CD4-positive, alpha-beta T cell treated with Interleukin-17A for 4 hours (primary cell): ENCODE measurements around the gene DOLK.

ENCODE experiments used
- DNase-seq: peaks from one replicate; pipeline ENCODE4 v3.0.0-alpha.2; 2020; ENCODE audit warnings: mixed read lengths

Gene DOLK

DNA sequence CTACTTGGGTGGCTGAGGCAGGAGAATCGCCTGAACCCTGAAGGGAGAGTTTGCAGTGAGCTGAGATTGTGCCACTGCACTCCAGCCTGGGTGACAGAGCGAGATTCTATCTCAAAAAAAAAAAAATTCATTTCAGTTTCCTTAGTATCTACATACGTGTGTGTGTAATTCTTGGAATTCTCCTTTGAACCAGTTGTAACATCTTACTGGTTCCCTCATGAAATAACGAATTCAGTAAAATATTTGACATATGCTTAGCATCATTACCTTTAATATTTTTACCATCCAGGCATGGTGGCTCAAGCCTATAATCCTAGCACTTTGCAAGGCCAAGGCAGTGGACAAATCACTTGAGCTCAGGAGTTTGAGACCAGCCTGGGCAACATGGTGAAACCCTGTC is 17.8 kb downstream of the DOLK start:
- DNase-seq, result no peak

DNA sequence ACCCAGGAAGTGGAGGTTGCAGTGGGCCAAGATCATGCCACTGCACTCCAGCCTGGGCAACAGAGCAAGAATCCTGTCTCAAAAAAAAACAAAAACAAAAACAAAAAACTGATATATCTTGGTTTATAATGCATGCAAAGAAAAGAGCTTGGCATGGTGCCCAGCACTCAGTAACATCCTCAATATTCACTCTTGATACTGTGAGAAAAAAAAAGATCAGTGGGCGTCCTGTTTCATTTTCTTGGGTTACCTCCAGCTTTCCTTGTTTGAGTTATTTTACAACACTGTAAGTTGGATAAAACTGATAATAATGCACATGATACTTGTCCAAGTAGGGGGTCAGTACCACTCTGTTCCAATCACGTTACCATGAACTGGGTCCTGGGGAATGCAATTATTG is 18.8 kb downstream of the DOLK start:
- DNase-seq, result no peak

DNA sequence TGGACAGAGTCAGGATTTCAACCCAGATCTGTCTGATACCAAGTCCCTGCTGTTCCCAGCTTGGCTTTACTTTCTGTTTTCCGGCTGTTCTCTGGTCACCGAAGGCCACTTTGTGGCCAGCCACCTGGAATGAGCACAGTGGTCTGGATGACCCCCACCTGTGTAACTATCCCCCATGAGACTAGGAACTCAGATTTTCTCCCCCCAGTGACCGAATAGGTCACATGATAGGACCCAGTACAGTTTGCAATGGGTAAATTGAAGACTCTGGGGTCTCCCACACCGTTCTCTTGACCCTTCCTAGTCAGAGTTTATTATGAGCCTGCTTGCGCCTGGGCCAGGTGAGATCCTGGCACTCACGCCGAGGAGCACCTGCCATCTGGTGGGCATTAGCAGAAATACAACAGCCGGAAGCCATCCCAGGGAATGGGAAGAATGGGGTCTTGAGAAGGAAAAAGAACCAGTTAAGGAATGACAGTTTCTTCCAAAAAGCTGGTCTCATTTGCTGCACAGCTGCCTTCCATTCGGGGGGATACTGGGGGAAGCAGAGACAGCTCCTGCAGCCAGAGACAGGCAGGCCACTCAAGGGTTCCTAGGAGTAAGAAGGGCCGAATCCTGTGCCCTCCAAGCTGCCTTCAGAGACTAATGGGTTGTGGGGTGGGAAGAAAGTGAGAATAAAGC is 19.5 kb downstream of the DOLK start:
- DNase-seq, result peak; percentile 69

DNA sequence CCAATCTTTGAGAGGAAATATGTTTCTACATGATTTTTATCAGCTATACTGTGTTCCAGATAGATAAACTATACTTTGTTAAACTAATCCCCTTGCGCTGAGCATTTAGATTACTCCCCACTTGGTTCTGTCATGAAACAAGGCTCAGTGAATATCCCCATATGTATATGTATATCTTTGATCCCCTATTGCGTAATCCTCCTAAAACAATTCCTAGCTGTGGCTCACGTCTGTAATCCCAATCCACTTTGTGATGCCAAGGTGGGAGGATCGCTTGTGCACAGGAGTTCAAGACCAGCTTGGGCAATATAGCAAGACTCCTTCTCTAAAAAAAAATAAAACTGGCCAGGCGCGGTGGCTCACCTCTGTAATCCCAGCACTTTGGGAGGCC is 23.9 kb downstream of the DOLK start:
- no peak for DNase-seq

DNA sequence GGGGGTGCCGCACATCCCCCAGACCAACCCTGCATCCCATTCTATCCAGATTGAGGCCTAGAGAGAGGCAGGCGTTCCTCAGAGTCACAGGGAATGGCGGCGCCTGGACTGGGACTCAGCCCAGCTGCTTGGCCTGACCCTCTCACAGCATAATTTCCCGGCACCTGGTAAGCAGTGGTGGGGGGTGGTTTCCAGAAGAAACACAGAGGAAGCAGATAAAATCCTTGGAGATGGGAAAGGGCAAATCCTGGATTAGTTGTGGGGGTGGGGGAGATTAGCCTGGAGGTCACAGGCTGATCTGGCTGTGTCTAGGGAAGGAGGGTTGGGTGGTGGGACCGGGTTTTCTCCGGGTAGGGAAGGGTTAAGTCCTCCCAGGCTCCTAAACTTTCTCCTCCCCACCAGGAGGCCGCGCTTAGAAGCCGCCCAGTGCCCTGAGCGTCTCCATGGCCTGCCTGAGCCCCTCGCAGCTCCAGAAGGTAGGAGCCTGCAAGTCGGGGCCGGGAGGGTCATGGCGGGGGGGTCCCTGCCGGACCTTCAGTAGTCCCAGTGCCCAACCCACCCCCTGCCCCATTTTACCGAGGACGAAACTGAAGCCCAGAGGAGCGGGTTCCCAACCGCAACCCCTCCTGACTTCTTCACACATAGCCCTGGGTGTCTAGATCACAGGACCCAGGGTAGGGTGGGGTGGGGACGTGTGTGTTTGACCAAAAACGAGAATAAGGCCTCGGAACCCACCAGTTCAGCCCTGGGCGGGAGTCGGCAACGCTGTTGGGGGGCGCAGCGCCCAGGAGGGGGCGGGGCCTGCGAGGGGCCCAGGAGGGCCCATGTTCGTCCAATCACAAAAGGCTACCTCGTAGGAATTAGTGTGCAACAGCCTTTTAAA is 25.3 kb downstream of the DOLK start:
- DNase-seq, result no peak

DNA sequence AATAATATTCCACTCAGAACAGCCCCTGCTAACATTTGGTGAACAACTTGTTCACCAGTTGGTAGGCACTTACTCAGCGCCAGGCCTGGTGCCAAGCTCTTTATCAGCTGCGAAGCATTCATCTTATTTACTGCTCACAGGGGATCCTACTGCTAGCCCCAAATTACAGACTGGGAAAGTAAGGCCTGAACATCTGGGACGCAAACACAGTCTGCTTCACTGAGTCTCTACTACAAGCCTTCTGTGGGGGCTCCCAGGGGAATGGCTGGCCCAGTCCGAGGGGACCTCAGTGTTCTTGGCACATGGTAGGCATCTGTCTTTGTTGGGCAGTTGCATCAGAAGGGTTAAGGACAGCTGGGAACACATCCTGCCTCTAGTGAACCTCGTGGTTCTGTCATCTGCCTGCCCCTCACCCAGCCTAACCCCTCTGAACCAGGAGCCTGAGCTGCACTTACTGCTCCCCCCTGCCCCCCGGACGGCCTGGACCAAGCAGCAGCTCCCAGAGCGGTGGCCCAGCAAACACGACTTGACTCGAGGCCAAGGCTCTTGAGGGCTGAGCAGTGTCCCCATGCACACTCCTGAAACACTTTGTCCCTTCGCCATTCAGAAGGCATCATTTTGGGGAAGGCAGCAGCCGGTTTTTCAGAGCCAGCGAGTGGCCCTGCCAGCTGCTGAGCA is 26.9 kb downstream of the DOLK start, which contains the start of gene PHYHD1:
Gene PHYHD1 (plus strand): TSS at position 602 of the 678 bp plus-strand sequence. CDS start 1,342 bp downstream, outside the sequence.
- DNase-seq, result no peak

DNA sequence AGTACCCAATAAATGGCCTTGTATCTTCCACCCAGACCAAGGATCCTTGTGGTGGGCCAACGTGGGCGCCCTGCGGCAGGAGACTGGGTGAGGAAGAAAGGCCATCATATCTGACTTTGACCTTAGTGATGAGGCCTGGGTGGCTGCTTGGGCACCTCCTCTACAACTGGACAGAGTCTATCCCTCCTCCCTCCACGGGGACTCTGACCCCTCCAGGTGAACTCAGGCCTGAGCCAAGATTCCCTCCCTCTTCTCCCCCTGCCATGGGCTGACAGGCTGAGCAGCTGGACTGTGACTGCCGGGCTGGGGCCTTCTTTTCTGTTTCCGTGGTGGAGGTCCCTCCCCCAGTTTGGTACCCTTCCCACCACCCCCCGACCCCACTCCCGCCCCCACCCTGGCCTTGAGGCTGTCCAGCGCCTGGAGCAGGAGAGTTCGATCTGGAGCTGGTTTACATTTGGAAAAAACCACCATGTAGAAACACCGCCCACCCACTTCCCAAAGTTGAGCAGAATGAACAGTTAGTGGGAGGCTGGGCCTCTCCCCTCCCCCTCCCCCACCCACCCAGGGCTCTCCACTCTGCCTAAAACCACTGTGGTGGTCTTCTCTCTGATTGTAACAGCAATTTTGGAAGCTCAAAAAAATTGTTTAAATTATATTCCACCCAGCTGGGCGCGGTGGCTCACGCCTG is 27.9 kb downstream of the DOLK start:
- DNase-seq, result no peak

DNA sequence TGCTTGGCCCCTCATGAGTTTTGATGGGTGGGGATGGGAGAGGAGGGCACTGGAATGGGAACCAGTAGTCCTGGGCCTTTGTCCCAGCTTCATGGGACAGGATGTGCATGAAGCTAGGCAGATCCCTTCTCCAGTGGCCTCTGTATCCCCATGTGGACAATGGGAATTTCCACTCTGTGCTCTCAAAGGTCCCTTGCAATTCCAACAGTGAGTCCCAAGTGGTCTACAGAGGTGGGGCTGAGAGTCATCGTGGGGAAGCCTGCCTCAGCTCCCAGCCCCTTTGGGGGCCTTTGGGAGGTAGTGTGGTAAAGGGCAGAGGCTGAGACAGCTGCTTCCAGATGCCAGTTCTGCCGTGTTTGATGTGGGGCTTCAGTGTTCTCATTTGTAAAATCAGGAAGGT is 28.5 kb downstream of the DOLK start:
- no peak for DNase-seq

DNA sequence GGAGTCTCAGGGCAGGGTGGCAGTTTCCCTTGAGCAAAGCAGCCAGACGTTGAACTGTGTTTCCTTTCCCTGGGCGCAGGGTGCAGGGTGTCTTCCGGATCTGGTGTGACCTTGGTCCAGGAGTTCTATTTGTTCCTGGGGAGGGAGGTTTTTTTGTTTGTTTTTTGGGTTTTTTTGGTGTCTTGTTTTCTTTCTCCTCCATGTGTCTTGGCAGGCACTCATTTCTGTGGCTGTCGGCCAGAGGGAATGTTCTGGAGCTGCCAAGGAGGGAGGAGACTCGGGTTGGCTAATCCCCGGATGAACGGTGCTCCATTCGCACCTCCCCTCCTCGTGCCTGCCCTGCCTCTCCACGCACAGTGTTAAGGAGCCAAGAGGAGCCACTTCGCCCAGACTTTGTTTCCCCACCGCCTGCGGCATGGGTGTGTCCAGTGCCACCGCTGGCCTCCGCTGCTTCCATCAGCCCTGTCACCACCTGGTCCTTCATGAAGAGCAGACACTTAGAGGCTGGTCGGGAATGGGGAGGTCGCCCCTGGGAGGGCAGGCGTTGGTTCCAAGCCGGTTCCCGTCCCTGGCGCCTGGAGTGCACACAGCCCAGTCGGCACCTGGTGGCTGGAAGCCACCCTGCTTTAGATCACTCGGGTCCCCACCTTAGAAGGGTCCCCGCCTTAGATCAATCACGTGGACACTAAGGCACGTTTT is 30.1 kb downstream of the DOLK start:
- no peak for DNase-seq

DNA sequence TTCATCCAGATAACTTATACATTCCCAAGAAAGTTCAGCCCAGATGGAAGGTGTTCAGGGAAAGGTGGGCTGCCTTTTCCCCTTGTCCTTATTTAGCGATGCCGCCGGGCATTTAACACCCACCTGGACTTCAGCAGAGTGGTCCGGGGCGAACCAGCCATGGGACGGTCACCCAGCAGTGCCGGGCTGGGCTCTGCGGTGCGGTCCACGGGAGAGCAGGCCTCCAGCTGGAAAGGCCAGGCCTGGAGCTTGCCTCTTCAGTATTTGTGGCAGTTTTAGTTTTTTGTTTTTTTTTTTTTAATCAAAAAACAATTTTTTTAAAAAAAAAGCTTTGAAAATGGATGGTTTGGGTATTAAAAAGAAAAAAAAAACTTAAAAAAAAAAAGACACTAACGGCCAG is 30.7 kb downstream of the DOLK start:
- no peak for DNase-seq

DNA sequence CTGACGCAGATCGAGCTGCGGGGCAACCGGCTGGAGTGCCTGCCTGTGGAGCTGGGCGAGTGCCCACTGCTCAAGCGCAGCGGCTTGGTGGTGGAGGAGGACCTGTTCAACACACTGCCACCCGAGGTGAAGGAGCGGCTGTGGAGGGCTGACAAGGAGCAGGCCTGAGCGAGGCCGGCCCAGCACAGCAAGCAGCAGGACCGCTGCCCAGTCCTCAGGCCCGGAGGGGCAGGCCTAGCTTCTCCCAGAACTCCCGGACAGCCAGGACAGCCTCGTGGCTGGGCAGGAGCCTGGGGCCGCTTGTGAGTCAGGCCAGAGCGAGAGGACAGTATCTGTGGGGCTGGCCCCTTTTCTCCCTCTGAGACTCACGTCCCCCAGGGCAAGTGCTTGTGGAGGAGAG is 31.2 kb downstream of the DOLK start:
- no peak for DNase-seq

DNA sequence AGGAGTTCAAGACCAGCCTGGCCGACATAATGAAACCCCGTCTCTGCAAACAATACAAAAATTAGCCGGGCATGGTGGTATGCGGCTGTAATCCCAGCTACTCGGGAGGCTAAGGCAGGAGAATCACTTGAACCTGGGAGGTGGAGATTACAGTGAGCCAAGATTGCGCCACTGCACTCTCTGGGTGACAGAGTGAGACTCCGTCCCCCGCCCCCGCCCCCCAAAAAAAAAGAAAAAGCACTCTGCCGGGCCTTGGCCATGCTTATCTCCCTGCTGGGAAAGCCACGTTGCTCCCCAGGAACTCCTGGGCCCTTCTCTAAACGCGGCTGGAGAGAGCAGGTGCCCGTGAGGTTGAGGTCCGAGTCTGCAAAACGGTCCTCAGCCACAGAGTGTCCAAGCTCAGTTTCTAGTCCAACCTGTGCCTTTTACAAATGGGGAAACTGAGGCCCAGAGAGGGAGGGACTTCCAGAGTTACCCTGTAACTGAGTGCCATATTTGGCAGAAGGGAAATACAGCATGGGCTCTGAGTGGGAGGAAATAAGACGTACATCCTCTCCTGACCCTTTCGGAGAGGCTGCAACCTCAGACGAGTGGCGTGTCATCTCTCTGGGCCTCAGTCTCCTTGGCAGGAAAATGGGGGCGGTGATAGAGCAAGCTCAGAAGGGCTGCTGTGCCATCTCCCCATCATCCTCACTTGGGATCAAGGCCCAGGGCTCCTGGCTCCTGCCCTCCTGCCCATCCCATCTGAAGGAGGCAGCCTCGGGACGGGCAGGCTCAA is 33.2 kb downstream of the DOLK start:
- no peak for DNase-seq

DNA sequence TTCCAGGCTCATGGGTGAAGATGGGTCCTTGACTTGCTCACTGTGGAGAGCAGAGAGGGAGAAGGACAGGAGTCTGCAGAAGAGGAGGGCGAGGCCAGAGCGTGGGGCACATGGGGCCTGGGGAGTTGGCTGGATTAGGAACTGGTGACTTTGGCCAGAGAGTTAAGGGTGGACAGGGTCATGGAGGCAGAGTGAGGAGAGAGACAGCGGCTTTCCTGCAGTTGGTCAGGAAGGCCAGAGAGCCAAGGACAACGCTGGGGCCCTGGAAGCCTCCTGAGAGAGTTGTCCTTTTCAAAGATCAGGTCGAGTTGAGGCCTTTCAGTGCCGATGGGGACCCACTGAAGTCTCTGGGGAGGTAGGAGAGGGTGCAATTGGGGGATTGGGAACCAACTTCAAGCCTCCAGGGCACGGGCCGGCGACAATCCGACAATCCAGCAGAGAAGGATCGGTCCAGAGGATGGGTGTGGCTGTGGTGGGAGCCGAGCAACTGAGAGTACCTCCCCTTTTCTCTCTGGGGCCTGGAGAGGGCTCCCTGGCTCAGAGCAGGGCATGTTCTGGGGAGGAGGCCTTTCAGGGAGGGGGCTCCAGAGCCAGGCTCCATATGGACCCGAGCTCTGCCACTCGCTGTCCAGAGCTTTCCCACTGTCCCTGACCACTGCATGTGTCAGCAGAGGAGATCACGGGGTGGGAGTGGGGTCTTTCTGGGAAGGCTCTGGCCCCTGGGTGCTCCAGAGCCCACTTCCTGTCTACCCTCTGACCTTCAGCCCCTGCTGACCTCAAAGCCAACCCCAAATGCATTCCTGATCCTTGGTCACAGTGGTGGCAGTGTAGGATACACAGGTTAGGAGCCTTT is 34.1 kb downstream of the DOLK start:
- no peak for DNase-seq

DNA sequence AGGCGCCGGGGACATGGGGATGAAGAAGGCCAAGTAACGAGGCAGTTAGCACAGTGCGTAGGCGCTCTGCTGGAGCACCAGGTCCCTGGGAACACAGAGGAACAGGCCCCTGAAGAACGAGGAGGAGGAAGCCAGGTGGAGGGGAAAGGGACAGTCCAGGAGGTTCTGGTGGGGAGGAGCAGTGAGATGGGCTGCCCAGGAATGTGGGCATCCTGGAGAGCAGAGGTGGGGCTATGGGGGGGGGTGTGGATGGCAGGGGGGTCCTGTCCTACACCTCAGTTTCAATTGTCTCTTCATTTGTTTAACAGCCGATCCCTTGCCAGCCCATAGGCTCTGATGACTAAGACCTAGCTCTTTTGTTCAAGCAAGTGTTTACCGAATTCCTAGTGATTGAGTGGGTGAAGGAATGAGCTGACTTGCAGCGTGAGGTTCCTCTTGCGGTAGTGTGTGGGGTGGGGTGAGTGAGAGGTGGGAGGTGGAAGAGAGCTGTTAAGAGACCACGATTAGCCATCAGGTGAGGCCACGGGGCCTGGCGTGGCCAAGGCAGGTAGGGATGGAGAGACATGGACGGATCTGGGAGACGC is 35.0 kb downstream of the DOLK start:
- no peak for DNase-seq

DNA sequence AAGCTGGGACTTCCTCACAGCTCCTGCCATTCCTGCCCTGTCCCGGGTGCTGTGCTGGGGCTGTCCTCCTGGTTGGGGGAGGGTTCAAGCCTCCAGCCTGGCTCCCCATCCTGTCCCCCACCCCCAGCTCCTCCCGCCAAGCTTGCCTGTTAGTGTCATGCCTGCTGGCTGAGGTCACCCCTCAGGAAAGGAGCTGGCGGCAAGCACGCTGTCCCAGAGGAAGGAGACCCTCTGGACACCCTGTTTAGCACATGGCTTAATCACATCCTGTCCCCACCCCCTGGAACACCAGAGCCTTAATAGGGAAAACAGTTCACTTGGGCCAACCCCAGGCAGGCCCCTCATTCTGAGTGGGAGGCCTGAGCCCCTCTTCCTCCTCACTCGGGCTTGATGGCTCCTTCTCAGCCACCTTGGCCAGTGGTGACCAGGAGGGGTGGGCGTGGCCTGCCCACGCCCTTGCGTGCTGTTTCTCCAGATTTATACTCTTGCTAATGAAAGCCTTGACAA is 35.8 kb downstream of the DOLK start:
- no peak for DNase-seq

DNA sequence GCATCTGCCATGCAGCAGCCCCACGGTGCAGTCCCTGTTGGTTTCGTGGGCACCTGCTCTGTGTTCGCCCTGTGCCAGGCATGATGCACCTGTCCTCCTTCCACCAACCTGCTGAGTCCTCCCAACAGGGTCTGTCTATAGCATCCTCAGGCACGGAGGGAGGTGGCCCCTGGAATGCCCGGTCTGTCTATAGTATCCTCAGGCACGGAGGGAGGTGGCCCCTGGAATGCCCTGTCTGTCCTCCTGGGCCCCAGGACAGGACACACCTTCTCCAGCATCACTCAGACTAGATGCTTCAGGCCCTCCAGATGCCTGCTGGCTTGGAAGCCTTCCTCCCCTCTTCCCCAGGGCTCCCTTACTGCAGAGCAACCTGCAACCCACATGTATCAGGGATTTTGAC is 36.5 kb downstream of the DOLK start:
- no peak for DNase-seq

DNA sequence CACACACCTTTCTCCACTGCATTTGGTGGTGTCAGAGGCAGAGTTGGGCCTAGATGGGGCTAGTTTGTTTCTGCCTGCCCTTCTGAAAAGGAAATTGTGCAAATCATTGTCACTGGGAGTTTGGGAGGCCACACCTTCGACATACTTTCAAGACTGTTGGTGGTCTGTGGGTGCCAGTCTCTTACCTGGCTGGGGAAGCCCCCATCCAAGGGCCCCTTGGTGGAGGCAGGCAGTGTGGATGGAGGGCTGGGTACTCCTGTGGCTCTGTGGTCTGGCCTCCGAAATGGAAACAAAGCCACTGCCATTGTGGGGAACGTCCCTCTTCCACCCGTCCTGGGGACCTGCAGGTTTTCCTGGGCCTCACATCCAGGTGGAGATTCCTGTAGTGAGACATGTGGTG is 37.5 kb downstream of the DOLK start:
- DNase-seq, result no peak

DNA sequence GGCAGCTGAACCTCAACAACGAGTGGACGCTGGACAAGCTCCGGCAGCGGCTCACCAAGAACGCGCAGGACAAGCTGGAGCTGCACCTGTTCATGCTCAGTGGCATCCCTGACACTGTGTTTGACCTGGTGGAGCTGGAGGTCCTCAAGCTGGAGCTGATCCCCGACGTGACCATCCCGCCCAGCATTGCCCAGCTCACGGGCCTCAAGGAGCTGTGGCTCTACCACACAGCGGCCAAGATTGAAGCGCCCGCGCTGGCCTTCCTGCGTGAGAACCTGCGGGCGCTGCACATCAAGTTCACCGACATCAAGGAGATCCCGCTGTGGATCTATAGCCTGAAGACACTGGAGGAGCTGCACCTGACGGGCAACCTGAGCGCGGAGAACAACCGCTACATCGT is 39.0 kb downstream of the DOLK start:
- DNase-seq, result no peak

DNA sequence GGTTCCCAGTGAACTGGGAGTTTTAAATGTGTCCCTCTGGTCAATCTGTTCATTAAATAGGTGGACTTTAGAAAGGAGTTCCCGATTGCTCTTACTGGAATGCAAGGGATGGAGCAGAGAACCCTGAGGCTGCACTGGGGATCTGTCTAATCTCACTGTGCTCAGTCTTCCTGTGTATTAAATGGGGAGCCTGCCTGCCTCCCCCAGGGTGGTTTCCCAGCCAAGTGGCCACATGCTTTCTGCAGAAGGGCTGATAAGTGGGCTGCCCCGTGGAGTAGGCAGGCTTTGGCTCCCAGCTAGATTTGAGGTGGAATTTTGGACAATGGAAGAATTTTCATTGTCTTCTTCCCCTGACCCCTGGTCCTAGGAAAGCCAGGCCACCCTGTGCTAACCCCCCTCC is 40.7 kb downstream of the DOLK start:
- DNase-seq, result no peak

DNA sequence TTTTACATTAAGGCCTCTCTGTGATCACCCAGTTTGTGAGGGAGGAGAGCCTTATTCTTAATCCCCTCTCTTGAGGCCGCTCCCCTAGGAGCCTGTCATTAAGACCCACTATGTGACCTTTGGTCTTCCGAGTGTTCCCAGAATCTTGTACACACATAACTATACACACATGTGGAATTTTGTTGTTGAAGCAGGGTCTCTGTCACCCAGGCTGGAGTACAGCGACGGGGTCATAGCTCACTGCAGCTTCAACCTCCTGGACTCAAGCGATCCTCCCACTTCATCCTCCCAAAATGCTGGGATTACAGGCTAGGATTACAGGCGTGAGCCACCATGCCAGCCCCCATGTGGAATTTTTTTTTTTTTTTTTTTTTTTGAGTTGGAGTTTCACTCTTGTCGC is 41.4 kb downstream of the DOLK start:
- DNase-seq, result no peak
